Gastroesophageal sphincter (tissue), 4 donors: ENCODE data around the gene INTS11. TPM values are rescaled to one million over a fixed set of nuclear protein-coding genes. Genes with fewer than 3 reads are reported as not detected.

Experiments used
- ATAC-seq: fragments of 150-250 bp; one replicate; pipeline ENCODE4 v1.9.1; 2016; ENCODE audit warnings: mild to moderate bottlenecking, moderate library complexity
- H3K27ac ChIP-seq, 4 donors: fragments of 200-600 bp; sonication (generic) in 3 of 4; 1 replicate in 3 of 4; 2 replicates in 1 of 4; pipeline ENCODE4 v1.5.1; 2016 to 2019
- H3K27me3 ChIP-seq: fragments of 200-600 bp; sonication (generic); one replicate; pipeline ENCODE4 v1.5.1; 2019
- H3K36me3 ChIP-seq, 2 donors: fragments of 200-600 bp; sonication (generic); one replicate each; pipeline ENCODE4 v1.5.1; 2019; ENCODE audit warnings: control low read depth in 1 of 2
- H3K4me1 ChIP-seq, 3 donors: fragments of 200-600 bp; sonication (generic); 1 replicate in 2 of 3; 2 replicates in 1 of 3; pipeline ENCODE4 v1.5.1; 2016 to 2019; ENCODE audit warnings: control low read depth in 2 of 3
- H3K4me3 ChIP-seq, 2 donors: fragments of 200-600 bp; sonication (generic); one replicate each; pipeline ENCODE4 v1.5.1; 2019; ENCODE audit warnings: mild to moderate bottlenecking in 1 of 2, moderate library complexity in 1 of 2
- H3K9me3 ChIP-seq, 3 donors: fragments of 200-600 bp; sonication (generic); one replicate each; pipeline ENCODE4 v1.5.1; 2017 to 2019; ENCODE audit warnings: control low read depth in 2 of 3
- EP300 ChIP-seq: sonication (generic); formaldehyde crosslinking; IDR thresholded peaks from one replicate; pipeline ENCODE4 v1.6.1; 2017; ENCODE audit warnings: antibody characterized with exemption, mild to moderate bottlenecking
- POLR2A ChIP-seq, 2 donors: fragments of 450-650 bp; IDR thresholded peaks; one replicate each; pipeline ENCODE4 v1.6.1; 2017; ENCODE audit warnings: antibody characterized with exemption in 2 of 2, mild to moderate bottlenecking in 2 of 2, moderate library complexity in 1 of 2
- POLR2AphosphoS5 ChIP-seq: sonication (generic); formaldehyde crosslinking; IDR thresholded peaks from one replicate; pipeline ENCODE4 v1.6.1; 2017; ENCODE audit warnings: antibody characterized with exemption
- WGBS, 2 donors: methylation state at CpG; one replicate each; pipeline ENCODE4 v1.1.5; 2018; ENCODE audit warnings: low coverage in 1 of 2; 5-methylcytosine and 5-hydroxymethylcytosine counted together
- total RNA-seq, 4 donors: library from RNA; depleted of rRNA; stranded (reverse); fragments of >200 nt; gene quantifications; one replicate each; pipeline ENCODE4 v1.1.0, GENCODE V29; 2016
- TF ChIP-seq, protein P1 (sequence below), 4 experiments: fragments of 200-600 bp in 2 of 4; fragments of 450-650 bp in 2 of 4; sonication (generic) in 1 of 4; IDR thresholded peaks; one replicate each; pipeline ENCODE4 v1.5.1; 2017 to 2019; ENCODE audit warnings: antibody characterized with exemption in 4 of 4, mild to moderate bottlenecking in 2 of 4, moderate library complexity in 2 of 4

The INTS11 gene
- total RNA-seq, 4 donors from 2014 or later = 62.0 to 119 (median 96.4) TPM

DNA sequence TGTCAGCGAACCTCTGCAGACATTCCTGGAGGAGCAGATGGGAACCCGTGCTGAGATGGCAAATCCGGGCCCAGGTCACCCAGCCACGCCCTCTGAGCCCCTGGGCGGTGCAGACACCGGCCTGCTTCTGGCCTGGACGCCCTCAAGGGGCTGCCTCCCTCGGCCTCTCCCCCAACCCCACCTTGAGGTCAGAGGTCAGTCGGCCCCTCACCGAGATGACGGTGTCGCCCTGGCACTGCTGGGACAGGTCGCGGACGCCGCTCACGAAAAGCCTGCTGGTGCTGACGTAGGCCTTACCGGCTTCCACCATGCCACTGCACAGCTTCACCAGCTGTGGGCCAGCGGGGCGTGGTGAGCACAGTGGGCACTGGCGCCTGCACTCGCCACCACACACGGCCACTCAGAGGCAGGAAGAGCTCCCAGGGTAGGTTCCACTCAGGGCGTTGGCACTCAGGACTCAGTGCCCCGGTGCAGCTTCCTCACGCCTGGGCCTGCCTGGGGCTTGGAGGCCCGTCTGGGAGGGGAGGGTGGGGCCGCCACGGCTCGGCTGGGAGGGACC lies 21.4 kb downstream of the INTS11 start:
- Histone ChIP-seq H3K9me3 (no peaks in the 10 kb centered on the region), H3K4me1 (peaks cover 2 to 47% (median 37%) of the 10 kb centered on the region in 3 donors), H3K27ac (peak overlapping the region in 3 of 4 donors; percentile 79 to 89 (median 84)), H3K36me3 (peaks cover 0 to 26% of the 10 kb centered on the region in 2 donors), H3K27me3 (no peaks in the 10 kb centered on the region), H3K4me3 (no peak overlapping the region)
- ATAC-seq = no peak
- no CpG with 5 or more reads among the region's 31 CpGs for WGBS, 2 donors
- no peak for TF ChIP-seq EP300
- TF ChIP-seq POLR2AphosphoS5 = no peak
- TF ChIP-seq, protein P1, sequence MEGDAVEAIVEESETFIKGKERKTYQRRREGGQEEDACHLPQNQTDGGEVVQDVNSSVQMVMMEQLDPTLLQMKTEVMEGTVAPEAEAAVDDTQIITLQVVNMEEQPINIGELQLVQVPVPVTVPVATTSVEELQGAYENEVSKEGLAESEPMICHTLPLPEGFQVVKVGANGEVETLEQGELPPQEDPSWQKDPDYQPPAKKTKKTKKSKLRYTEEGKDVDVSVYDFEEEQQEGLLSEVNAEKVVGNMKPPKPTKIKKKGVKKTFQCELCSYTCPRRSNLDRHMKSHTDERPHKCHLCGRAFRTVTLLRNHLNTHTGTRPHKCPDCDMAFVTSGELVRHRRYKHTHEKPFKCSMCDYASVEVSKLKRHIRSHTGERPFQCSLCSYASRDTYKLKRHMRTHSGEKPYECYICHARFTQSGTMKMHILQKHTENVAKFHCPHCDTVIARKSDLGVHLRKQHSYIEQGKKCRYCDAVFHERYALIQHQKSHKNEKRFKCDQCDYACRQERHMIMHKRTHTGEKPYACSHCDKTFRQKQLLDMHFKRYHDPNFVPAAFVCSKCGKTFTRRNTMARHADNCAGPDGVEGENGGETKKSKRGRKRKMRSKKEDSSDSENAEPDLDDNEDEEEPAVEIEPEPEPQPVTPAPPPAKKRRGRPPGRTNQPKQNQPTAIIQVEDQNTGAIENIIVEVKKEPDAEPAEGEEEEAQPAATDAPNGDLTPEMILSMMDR (IDR thresholded peaks at IDR 0.05) = no peak
- TF ChIP-seq POLR2A (IDR thresholded peaks at IDR 0.05) = no peak

- no peaks in the 10 kb centered on the region for H3K9me3 ChIP-seq
- no peaks in the 10 kb centered on the region for H3K27me3 ChIP-seq
- WGBS, 2 donors = no CpG with 5 or more reads among the region's 9 CpGs
- H3K27ac ChIP-seq = no peak overlapping the region
- peaks cover 2 to 42% (median 37%) of the 10 kb centered on the region in 3 donors for H3K4me1 ChIP-seq
- peaks cover 0 to 32% of the 10 kb centered on the region in 2 donors for H3K36me3 ChIP-seq
- TF ChIP-seq POLR2A (IDR thresholded peaks at IDR 0.05) = no peak
- TF ChIP-seq, protein P1 (IDR thresholded peaks at IDR 0.05) = peak in 3 of 4 experiments; percentile 14 to 53 (median 17)
- no peak for ATAC-seq
- H3K4me3 ChIP-seq = no peak overlapping the region
Measured at GRCh38 chr1:1302006-1302430, 22.4 kb downstream of the INTS11 start.

- H3K36me3 ChIP-seq = peaks cover 0 to 49% of the 10 kb centered on the region in 2 donors
- no peak overlapping the region for H3K27ac ChIP-seq
- no peaks in the 10 kb centered on the region for H3K27me3 ChIP-seq
- 70% methylated on average over 2 of the region's 12 CpGs; no CpG with 5 or more reads in 1 of the 2 donors for WGBS, 2 donors
- no peaks in the 10 kb centered on the region for H3K9me3 ChIP-seq
- no peak overlapping the region for H3K4me3 ChIP-seq
- TF ChIP-seq, protein P1 (IDR thresholded peaks at IDR 0.05) = no peak
- TF ChIP-seq POLR2AphosphoS5 = no peak
- TF ChIP-seq EP300 = no peak
- TF ChIP-seq POLR2A (IDR thresholded peaks at IDR 0.05) = no peak
- no peak for ATAC-seq
- peaks cover 0 to 25% (median 20%) of the 10 kb centered on the region in 3 donors for H3K4me1 ChIP-seq
Measured at GRCh38 chr1:1300352-1300739, 24.1 kb downstream of the INTS11 start.

DNA sequence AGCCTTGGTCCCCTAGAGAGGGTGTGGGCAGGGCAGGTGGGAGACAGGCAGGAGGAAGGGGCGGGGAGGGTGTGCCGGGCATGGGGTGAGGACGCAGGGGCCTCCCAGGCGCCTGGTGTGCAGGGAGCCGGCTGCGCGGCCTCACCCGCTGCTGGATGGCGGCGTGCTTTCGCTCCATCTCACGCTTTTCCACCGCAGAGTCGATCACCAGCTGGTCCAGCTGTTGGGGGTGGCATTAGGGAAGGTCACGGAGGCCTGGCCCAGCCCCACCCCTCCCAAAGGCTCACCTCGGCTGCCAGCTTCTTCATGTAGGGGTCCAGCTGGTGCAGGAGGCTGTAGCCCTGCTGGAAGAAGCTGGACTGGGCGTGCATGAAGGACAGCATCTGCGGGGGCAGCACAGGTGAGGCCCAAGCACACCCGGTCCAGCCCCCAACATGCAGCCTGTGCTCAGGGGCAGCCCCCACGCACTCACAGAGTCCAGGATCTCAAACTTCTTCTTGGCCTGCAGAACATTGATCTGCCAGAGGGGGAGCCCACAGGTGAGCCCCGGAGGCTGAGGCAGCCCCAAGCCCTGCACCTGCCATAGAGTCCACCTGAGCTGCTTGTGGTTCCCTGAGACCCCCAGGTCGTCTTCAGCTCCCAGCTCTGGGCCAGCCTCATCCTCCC lies 24.6 kb downstream of the INTS11 start:
- WGBS, 2 donors = no CpG with 5 or more reads among the region's 22 CpGs
- TF ChIP-seq, protein P1 (IDR thresholded peaks at IDR 0.05) = no peak
- TF ChIP-seq EP300 = no peak
- no peak for TF ChIP-seq POLR2A (IDR thresholded peaks at IDR 0.05)
- TF ChIP-seq POLR2AphosphoS5 = no peak
- Histone ChIP-seq H3K9me3 (no peaks in the 10 kb centered on the region), H3K4me1 (peaks cover 0 to 20% (median 15%) of the 10 kb centered on the region in 3 donors), H3K36me3 (peaks cover 0 to 54% of the 10 kb centered on the region in 2 donors), H3K27me3 (no peaks in the 10 kb centered on the region), H3K27ac (no peak overlapping the region), H3K4me3 (no peak overlapping the region)
- ATAC-seq = no peak
